Left ventricle myocardium superior (tissue), 1 donor: ENCODE data around the gene SIL1. TPM values are rescaled to one million over a fixed set of nuclear protein-coding genes. Genes with fewer than 3 reads are reported as not detected.

Experiments used
- ATAC-seq: fragments of 200-7000 bp; cut with Tn5 transposase; one replicate; pipeline ENCODE4 v1.9.1; 2020; ENCODE audit warnings: mild to moderate bottlenecking, moderate library complexity
- DNase-seq: peaks from one replicate; pipeline ENCODE4 v3.0.0-alpha.2; 2020
- intact Hi-C: fragments of 100-400 bp; cut with micrococcal nuclease; formaldehyde crosslinking; loops from one replicate; pipeline ENCODE4 v1.11.0; 2022
- total RNA-seq: library from RNA; stranded (reverse); fragmentation: NEBNext Ultra II Directional; extraction: Animal tissue kit (Norgen Biotek cat#: 25700); gene quantifications from one replicate; pipeline ENCODE4 v1.2.1, GENCODE V29; 2021
- donor health status: DM: no; HTN: yes; CAD: no; lungs with severe emphysema.

SIL1 gene
- total RNA-seq, 1 donor from 2014 or later, result 46.0 TPM

- no peak for DNase-seq
- ATAC-seq, result no peak
- intact Hi-C loops, result no loop called here
Observed at GRCh38 chr5:138956801-138957200, 241.4 kb downstream of the SIL1 start.

DNA sequence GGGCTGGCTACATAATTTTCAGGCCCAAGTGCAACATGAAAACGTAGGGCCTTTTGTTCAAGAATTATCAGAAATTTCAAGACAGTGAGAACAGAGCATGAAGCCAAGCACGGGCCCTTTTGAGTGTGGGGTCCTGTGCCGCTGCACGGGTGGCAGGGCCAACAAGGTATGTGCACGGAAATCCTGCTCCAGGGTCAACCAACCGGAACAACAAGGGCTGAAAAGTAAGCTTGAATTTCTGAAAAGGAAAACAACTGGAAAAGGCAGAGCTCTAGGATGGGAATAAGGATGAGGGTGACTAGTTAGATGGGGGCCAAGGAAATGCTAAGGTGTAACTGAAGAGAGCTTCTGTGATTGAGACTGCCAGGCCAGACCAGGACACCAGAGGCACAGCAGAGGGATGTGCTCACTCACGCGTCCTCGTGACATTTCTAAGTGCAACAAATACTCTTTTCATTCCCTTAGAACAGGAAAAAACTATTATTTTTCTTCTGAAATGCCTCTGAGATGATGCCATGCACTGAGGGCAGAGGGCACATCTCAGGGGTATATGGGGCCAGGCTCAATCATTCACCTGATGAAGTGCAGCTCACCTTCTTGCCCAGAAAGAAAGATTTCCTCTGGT, 242.4 kb downstream of the SIL1 start:
- ATAC-seq, result no peak
- DNase-seq, result no peak
- intact Hi-C loops, result no loop called here

DNA sequence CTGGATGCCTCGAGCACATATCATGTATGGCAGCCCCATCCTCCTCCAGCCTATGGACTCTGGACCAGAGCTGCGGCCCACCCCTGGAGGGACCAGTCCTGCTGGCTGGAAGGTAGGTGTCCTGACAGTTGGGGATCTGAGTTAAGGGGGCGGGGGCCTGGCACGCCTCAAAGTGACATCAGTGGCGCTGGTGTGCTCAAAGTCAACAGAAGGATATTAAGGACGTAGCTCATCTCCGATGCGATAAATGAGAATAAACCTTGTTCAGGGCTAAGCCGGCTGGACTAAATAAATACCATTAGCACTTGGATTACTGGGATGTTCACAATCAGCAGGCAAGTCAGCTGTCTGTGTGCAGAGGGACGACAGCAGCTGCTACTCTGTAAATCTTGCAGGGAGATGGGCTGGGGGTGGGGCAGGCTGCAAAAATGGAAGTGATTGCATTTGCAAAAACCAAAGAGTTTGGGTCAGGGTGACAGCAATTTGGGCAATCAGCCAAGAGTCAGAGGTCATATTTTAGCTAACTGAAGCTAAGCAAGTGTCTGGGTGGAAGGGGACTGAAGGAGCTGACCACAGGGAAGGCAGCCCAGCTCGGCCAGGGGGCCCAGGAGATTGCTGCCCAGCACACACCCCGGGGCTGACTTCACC, 243.0 kb downstream of the SIL1 start:
- ATAC-seq (no peak), DNase-seq (peak; percentile 60)
- intact Hi-C loops, result no loop called here

- intact Hi-C loops, result no loop called here
- peak; percentile 3 for ATAC-seq
Observed at GRCh38 chr5:138954257-138955012, 243.7 kb downstream of the SIL1 start.

DNA sequence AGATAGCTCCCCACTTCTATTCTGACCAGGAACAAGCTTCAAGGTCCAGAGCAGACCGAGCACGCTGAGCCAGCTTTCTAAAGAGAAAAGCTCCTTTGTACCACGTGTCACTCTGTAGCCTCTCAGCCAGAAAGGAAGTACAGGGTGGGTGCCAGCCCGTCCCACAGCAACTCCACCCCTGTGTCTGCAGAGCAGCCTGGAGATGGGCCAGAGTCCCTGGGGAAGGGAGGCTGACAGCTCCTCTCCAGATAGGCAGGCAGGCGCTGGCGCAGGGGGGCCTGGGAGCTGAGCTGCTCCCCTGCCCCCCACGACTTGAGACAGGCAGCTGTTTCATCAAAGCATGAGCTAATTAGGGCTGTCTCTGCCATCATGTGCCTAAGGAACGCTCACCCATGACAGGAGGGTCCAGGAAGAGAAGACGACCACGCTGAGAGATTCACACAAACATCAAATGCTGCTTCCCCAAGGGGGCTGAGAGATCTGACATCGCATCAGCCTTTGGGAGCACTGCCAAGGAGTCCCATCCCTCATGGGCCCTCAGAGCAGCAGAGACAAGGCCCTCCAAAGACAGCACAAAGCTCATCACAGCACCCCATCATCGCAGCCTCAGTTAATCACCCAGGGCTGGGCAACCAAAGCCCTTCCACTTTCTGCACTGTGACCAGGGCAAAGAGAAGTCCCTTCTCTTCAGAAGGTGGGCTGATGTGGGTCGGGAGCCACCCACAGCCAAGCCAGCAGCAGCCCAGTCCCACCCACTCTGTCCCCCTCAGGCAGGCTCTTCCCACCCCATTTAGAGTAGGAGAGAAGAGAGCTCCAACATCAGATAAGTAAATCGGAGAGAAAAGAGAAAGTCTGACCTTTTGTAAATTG, 244.5 kb downstream of the SIL1 start:
- DNase-seq (peak; percentile 94), ATAC-seq (peak; percentile 94)
- intact Hi-C loops, result no loop called here

More at GRCh38 chr5:138954257-138955012, 243.7 kb downstream of the SIL1 start:
- no peak for DNase-seq

DNA sequence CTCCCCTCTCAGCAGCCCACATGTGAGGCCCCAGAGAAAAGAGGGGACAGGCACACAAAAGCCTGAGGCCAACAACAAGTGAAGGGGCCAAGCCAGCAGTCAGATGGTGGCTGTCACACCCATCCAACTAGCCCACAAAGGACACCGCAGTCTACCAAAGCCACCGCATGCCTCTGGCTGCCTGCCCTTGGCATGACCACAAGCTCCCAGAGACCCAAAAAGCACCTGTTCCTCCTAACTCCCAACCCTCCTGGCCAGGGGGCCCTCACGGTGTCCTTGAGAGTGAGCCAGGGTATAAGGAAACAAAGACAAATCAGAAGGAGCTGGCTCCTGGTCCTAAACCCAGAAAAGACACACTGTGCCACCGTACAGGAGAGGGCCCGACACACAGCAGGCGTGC, 245.2 kb downstream of the SIL1 start:
- DNase-seq, result peak; percentile 56
- intact Hi-C loops, result no loop called here
- ATAC-seq, result peak; percentile 3

- ATAC-seq (no peak), DNase-seq (no peak)
- intact Hi-C loops, result no loop called here
Observed at GRCh38 chr5:138951986-138952735, 246.0 kb downstream of the SIL1 start.

- DNase-seq (no peak), ATAC-seq (no peak)
- intact Hi-C loops, result no loop called here
Observed at GRCh38 chr5:138951091-138951985, 246.8 kb downstream of the SIL1 start.

- DNase-seq (no peak), ATAC-seq (no peak)
- intact Hi-C loops, result no loop called here
Observed at GRCh38 chr5:138950421-138951031, 247.6 kb downstream of the SIL1 start.

DNA sequence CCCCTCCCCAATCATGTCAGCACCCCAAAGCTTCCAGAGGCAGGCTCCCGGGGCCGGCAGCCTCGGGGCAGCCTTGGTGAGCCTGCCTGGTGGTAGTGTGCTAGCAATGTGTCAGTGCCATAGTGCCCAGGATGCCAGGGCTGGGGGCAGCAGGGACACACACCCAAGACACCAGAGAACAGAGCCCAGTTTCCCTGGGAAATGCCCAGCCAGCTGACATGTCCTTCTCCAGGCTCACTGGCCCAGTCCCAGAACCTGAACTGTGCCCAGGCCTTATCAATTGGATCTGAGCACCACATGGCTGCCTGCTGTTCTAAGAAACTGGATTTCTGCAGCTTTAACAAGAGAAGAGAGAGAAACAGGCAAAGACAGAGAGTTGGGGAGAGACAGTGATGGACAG, 248.2 kb downstream of the SIL1 start:
- ATAC-seq, result no peak
- intact Hi-C loops, result no loop called here
- DNase-seq, result no peak

DNA sequence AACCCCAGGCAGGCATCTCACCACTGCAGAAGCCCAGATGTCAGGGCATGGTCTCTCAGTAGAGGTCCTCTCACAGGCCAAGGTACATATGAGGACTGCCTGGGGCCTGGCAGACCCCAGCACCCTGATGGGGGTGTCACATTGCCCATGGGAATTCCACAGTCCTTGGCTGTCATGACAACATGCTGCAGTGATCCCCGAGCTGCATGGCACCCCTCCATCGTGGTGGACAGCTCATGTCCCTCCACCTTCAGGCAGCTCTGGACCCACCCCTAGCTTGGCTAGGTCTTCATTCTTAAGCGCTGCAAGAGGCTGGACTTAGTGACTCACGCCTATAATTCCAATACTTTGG, 249.0 kb downstream of the SIL1 start:
- no peak for ATAC-seq
- intact Hi-C loops, result no loop called here
- no peak for DNase-seq

DNA sequence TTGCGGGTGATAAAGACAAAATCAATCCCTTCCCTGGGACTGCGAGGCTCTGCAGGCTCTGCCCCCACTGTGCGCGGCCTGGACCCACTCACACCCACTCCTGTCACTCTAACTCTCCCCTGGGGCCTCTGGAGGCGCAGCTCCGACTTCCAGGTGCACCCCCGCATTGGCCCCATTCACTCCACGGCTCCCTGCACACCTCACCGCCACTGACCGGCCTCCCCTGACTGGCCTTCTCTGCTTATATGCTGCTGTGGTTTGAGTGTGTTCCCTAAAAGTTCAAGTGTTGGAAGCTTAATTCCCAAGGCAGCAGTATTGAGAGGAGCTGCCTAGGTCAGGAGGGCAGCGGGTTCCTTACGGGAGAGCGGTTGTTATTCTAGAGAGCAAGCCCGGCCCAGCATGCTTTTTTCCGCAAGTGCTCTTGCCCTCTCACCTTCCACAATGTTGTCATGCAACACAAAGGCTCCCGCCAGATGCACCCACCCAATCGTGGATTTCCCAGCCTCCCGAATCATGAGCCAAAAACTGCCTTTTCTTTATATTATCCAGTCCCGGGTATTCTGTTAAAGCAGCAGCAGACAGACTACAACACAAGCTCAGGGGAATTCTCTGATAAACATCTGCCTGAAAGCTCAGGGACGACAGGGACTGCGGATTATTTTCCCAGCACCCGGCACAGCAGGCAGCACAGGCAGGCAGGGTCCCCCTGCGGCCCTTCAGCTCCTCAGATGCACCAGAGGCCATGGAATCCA, 249.5 kb downstream of the SIL1 start:
- no peak for DNase-seq
- intact Hi-C loops, result no loop called here
- ATAC-seq, result no peak

DNA sequence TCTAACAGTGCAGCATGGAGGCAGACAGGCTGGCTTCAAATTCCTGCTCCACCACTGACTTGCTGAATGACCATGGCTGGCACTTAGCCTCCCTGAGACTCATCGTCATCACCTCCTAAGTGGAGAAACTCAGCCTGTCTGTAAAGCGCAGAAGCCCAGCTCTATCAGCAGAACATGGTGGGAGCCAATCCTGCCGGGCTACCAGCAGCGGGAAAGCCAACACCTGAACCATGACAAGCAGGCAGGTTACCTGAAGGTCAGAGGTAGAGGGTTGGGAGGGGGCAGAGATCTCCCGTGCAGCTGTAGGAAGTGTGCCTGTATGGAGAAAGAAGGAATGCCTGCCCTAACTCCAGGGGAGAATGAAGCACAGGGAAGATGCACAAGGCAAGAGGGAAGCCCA, 250.4 kb downstream of the SIL1 start:
- intact Hi-C loops, result no loop called here
- peak; percentile 29 for ATAC-seq
- no peak for DNase-seq

- no peak for ATAC-seq
- intact Hi-C loops, result no loop called here
- no peak for DNase-seq
Observed at GRCh38 chr5:138946831-138947560, 251.2 kb downstream of the SIL1 start.

GRCh38 chr5:138946241-138946623, 251.9 kb downstream of the SIL1 start:
- intact Hi-C loops, result no loop called here
- ATAC-seq (no peak), DNase-seq (no peak)
